Fibroblast of upper back skin (primary cell): Measurements from ENCODE around the gene MACROH2A1.

ENCODE experiments used
- DNase-seq: peaks from one replicate; pipeline ENCODE4 v3.0.0-alpha.2; 2013

Gene MACROH2A1

GRCh38 chr5:135396459-135397055 lies 2.5 kb downstream of the MACROH2A1 start:
- no peak for DNase-seq

GRCh38 chr5:135395866-135396265 lies 3.2 kb downstream of the MACROH2A1 start:
- DNase-seq: no peak

GRCh38 chr5:135395451-135395850 lies 3.6 kb downstream of the MACROH2A1 start:
- DNase-seq: no peak

GRCh38 chr5:135394095-135394494 lies 4.9 kb downstream of the MACROH2A1 start:
- DNase-seq: no peak

GRCh38 chr5:135393691-135394090 lies 5.3 kb downstream of the MACROH2A1 start:
- DNase-seq: no peak

- DNase-seq: no peak
These were observed 5.8 kb downstream of the MACROH2A1 start for GRCh38 chr5:135393229-135393628.

- peak; percentile 86 for DNase-seq
These were observed 6.8 kb downstream of the MACROH2A1 start for GRCh38 chr5:135392256-135392655.

GRCh38 chr5:135391869-135392255 lies 7.2 kb downstream of the MACROH2A1 start:
- DNase-seq: no peak

- DNase-seq: peak; percentile 92
These were observed 7.7 kb downstream of the MACROH2A1 start for GRCh38 chr5:135391116-135391868.

- DNase-seq: no peak
These were observed 10.1 kb downstream of the MACROH2A1 start for GRCh38 chr5:135388860-135389435.

- no peak for DNase-seq
These were observed 11.4 kb downstream of the MACROH2A1 start for GRCh38 chr5:135387629-135387960.

- peak; percentile 94 for DNase-seq
These were observed 12.0 kb downstream of the MACROH2A1 start for GRCh38 chr5:135386886-135387628.

GRCh38 chr5:135386096-135386495 lies 12.9 kb downstream of the MACROH2A1 start:
- DNase-seq: no peak

GRCh38 chr5:135385576-135385975 lies 13.5 kb downstream of the MACROH2A1 start:
- no peak for DNase-seq

GRCh38 chr5:135384898-135385297 lies 14.1 kb downstream of the MACROH2A1 start:
- no peak for DNase-seq

GRCh38 chr5:135383803-135384495 lies 15.1 kb downstream of the MACROH2A1 start:
- no peak for DNase-seq

- DNase-seq: no peak
These were observed 16.1 kb downstream of the MACROH2A1 start for GRCh38 chr5:135382981-135383380.

GRCh38 chr5:135382106-135382790 lies 16.8 kb downstream of the MACROH2A1 start:
- DNase-seq: no peak

- DNase-seq: peak; percentile 60
These were observed 19.9 kb downstream of the MACROH2A1 start for GRCh38 chr5:135379046-135379654.

GRCh38 chr5:135377751-135378680 lies 21.0 kb downstream of the MACROH2A1 start:
- DNase-seq: no peak
